Osteocyte (in vitro differentiated cells): ENCODE data around the gene PDE3A. TPM values are rescaled to one million over a fixed set of nuclear protein-coding genes. Genes with fewer than 3 reads are reported as not detected.

Experiments used
- DNase-seq: peaks from one replicate; pipeline ENCODE4 v3.0.0; 2021; ENCODE audit warnings: mixed read lengths; ENCODE audit not compliant: unreplicated experiment; ENCODE audit errors: extremely low spot score
- H3K27ac Mint-ChIP-seq: one replicate; pipeline ENCODE4 v1.8.0; 2021; ENCODE audit warnings: mild to moderate bottlenecking, mixed read lengths; ENCODE audit not compliant: unreplicated experiment
- H3K27me3 Mint-ChIP-seq: one replicate; pipeline ENCODE4 v1.8.0; 2021; ENCODE audit warnings: mixed read lengths; ENCODE audit not compliant: unreplicated experiment
- H3K36me3 Mint-ChIP-seq: one replicate; pipeline ENCODE4 v1.8.0; 2021; ENCODE audit warnings: mixed read lengths; ENCODE audit not compliant: unreplicated experiment
- H3K4me1 Mint-ChIP-seq: one replicate; pipeline ENCODE4 v1.8.0; 2021; ENCODE audit warnings: mixed read lengths; ENCODE audit not compliant: unreplicated experiment
- H3K4me3 Mint-ChIP-seq: one replicate; pipeline ENCODE4 v1.8.0; 2021; ENCODE audit warnings: mild to moderate bottlenecking, moderate library complexity, mixed read lengths; ENCODE audit not compliant: unreplicated experiment
- H3K9me3 Mint-ChIP-seq: one replicate; pipeline ENCODE4 v1.8.0; 2021; ENCODE audit warnings: mixed read lengths; ENCODE audit not compliant: unreplicated experiment
- CTCF ChIP-seq: fragments of 200-600 bp; sonication (generic); IDR thresholded peaks from 2 replicates; pipeline ENCODE4 v1.5.0; 2021; ENCODE audit warnings: antibody characterized with exemption, mild to moderate bottlenecking, moderate library complexity
- total RNA-seq: library from RNA; stranded (reverse); gene quantifications from 2 replicates; pipeline ENCODE4 v1.2.1, GENCODE V29; 2021

PDE3A gene
- total RNA-seq, 1 donor from 2014 or later = 27.8 TPM

DNA sequence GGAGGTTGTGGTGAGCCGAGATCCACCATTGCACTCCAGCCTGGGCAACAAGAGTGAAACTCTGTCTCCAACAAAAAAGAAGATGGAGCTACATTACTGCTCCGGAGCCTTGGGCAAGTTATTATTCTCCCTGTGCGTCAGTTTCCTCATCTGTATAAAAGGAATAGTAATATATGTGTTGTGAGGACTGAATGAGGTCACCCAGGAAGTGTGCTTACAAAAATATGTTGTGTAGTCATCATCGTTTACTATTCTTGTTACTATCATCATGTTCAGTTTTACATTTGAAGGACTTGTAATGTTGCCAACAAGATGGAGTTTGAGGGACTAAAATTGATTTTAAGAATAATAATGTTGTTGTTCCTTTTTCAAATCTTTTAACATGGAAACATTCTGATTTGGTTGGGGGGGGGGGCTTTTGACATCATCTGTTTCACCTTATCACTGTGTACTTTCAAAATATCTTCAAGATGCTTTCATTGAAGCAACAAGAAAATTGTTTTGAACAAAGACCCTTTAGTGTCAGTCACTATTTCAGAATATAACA, 156.8 kb downstream of the PDE3A start:
- no peak overlapping the region for H3K27ac Mint-ChIP-seq
- no peak overlapping the region for H3K4me3 Mint-ChIP-seq
- no peaks in the 10 kb centered on the region for H3K27me3 Mint-ChIP-seq
- TF ChIP-seq CTCF = no peak
- peaks cover 3% of the 10 kb centered on the region for H3K36me3 Mint-ChIP-seq
- no peak for DNase-seq
- H3K9me3 Mint-ChIP-seq = no peaks in the 10 kb centered on the region
- H3K4me1 Mint-ChIP-seq = peaks cover 69% of the 10 kb centered on the region

DNA sequence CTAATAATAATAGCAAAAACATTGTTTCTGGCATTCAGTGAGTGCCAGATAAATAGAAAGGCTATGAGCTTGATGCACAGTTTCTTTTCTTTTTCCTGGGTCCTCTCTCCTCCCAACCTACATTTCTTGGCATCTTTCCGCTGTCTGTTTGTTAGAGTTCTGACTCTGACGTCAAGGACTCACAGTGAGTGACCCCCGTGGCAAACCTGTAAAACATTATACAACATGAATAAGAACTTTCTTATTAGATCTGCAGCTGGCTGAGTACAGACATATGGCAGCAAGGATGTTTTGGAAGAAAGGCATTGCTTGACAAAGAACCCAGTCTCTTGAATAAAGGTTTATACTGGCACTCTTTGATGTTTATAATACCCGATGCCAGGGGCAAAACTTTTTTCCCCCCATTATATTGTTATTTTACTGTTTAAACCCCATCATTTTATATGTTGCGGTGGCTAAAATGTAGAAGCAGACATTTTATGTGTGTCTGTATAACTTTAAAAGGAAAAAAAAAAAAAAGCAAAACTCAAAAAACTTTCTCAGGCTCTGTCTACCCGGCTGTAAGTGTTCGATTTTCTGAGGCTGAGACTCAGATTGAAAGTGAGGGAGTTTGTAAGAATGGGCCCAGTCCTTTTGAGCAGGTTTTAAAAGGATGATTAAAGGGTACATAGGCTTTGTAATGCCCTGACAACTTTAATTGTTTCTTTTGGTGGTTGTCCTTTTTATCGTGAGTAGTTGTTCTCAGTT, 159.3 kb downstream of the PDE3A start:
- Mint-ChIP-seq H3K4me1 (peaks cover 57% of the 10 kb centered on the region), H3K4me3 (peak overlapping the region; percentile 68), H3K27ac (peak overlapping the region; percentile 91), H3K9me3 (no peaks in the 10 kb centered on the region), H3K27me3 (no peaks in the 10 kb centered on the region), H3K36me3 (peaks cover 3% of the 10 kb centered on the region)
- DNase-seq = no peak
- no peak for TF ChIP-seq CTCF

- H3K36me3 Mint-ChIP-seq = peaks cover 3% of the 10 kb centered on the region
- H3K27me3 Mint-ChIP-seq = no peaks in the 10 kb centered on the region
- H3K27ac Mint-ChIP-seq = peak overlapping the region; percentile 91
Observed at GRCh38 chr12:20528208-20528607, 159.9 kb downstream of the PDE3A start.

DNA sequence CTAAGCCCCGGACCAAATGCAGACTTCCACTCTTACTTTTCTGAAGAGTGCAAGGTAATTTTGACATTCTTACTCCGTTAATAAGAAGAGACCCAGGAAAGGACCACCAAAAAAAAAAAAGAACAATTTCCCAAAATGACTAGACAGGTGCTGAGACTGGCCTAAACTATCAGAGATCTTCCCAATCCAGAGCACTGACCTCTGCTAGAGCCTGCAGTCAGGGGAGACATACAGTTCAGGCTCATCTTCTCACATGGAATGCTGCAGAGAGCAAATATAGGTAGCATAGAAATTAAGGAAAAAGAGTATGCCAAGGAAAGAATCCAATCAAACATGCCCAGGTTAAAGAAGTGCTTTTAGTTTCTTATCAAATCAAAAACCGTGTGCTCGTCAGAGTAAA, 177.9 kb downstream of the PDE3A start:
- TF ChIP-seq CTCF = no peak
- peaks cover 47% of the 10 kb centered on the region for H3K4me1 Mint-ChIP-seq
- H3K27me3 Mint-ChIP-seq = no peaks in the 10 kb centered on the region
- no peaks in the 10 kb centered on the region for H3K9me3 Mint-ChIP-seq
- no peak for DNase-seq
- no peak overlapping the region for H3K27ac Mint-ChIP-seq
- peaks cover 5% of the 10 kb centered on the region for H3K36me3 Mint-ChIP-seq
- no peak overlapping the region for H3K4me3 Mint-ChIP-seq

More at GRCh38 chr12:20528208-20528607, 159.9 kb downstream of the PDE3A start:
- H3K4me3 Mint-ChIP-seq = peak overlapping the region; percentile 68
- peak; percentile 21 for TF ChIP-seq CTCF
- H3K9me3 Mint-ChIP-seq = no peaks in the 10 kb centered on the region
- H3K4me1 Mint-ChIP-seq = peaks cover 55% of the 10 kb centered on the region
- no peak for DNase-seq

DNA sequence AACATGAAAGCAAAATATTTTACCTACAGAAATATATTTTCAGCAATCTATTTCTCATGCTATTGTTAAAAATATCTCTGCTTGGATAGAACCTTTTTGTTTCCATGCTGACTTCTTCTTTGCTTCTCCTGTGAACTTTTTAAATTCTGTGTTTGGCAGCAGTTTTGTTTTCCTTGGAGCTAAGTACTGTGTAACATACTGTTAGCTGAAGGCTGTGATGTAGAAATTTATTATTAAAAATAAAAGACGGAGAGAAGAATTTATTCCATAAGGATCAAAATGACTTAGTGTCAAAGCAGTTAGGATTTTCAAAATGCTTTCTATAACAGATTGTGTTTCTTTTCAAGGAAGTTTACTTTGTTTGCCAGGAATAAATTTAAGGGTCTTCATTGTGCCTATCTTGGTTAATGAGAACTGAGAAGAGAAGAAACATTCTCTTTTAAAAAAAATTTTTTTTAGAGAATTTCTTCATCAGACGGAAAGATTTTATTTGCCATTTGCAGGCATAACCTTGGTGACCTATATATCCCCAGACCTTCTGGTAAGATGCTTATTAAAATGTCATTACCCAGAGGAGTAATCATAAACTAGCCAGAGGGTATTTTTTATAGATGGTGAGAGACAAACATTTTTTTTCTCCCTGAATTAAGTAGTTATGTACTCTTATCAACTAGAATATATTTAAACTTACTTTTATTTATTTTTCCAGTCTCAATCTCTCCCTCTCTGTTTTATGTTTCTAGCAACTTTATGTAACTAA, 179.7 kb downstream of the PDE3A start:
- peak overlapping the region; percentile 58 for H3K27ac Mint-ChIP-seq

More for the DNA sequence above, 179.7 kb downstream of the PDE3A start:
- Mint-ChIP-seq H3K4me1 (peaks cover 44% of the 10 kb centered on the region), H3K36me3 (peaks cover 8% of the 10 kb centered on the region), H3K27me3 (no peaks in the 10 kb centered on the region), H3K9me3 (no peaks in the 10 kb centered on the region), H3K4me3 (peak overlapping the region; percentile 50)
- no peak for TF ChIP-seq CTCF
- DNase-seq = no peak
